PC-9 (cell line): ENCODE results near the gene RPS19BP1. TPM values are rescaled to one million over a fixed set of nuclear protein-coding genes. Genes with fewer than 3 reads are reported as not detected.

ENCODE experiments used
- BruUV-seq: library from RNA; stranded (reverse); fragments of 400-500 nt; replicated peaks from 2 replicates; lab custom pipeline; 2021; lab: Mats Ljungman, UMichigan
- CTCF ChIA-PET: fragments of 300-600 bp; sonication (Branson Sonifier 250); formaldehyde crosslinking; loops from one replicate; lab custom pipeline; 2022; ENCODE audit warnings: antibody characterized with exemption; lab: Charles Lee
- POLR2A ChIA-PET: fragments of 300-600 bp; sonication (Branson Sonifier 250); formaldehyde crosslinking; loops from one replicate; lab custom pipeline; 2022; ENCODE audit warnings: antibody characterized with exemption; ENCODE audit not compliant: unreplicated experiment; lab: Charles Lee
- DNase-seq, 2 experiments: peaks; one replicate each; pipeline versions ENCODE4 v3.0.0 to v3.0.0-alpha.2; 2015 to 2022; ENCODE audit warnings: mixed read lengths in 1 of 2
- H2AFZ ChIP-seq: fragments of 200-600 bp; sonication (generic); 2 replicates; pipeline ENCODE4 v1.8.1; 2017; ENCODE audit warnings: antibody characterized with exemption
- H3F3A ChIP-seq: fragments of 200-600 bp; sonication (generic); 2 replicates; pipeline ENCODE4 v1.8.1; 2017; ENCODE audit warnings: antibody characterized with exemption, mild to moderate bottlenecking, low read depth; ENCODE audit not compliant: insufficient read depth
- H3K27ac ChIP-seq: fragments of 200-600 bp; sonication (generic); 2 replicates; pipeline ENCODE4 v1.6.1; 2016; ENCODE audit warnings: mixed run types
- H3K27me3 ChIP-seq: fragments of 200-600 bp; sonication (generic); 2 replicates; pipeline ENCODE4 v1.6.1; 2016; ENCODE audit warnings: low read depth, mixed run types; ENCODE audit not compliant: insufficient read depth
- H3K36me3 ChIP-seq: fragments of 200-600 bp; sonication (generic); 2 replicates; pipeline ENCODE4 v1.6.1; 2016; ENCODE audit warnings: low read depth, mixed run types
- H3K4me1 ChIP-seq: fragments of 200-600 bp; sonication (generic); replicated peaks from 2 replicates; pipeline ENCODE4 v1.6.1; 2016; ENCODE audit warnings: mixed run types; ENCODE audit not compliant: insufficient read depth
- H3K4me2 ChIP-seq: fragments of 200-600 bp; sonication (generic); 2 replicates; pipeline ENCODE4 v1.6.1; 2017; ENCODE audit warnings: mixed run types
- H3K4me3 ChIP-seq: fragments of 200-600 bp; sonication (generic); 2 replicates; pipeline ENCODE4 v1.6.1; 2016; ENCODE audit warnings: mixed run types
- H3K79me2 ChIP-seq: fragments of 200-600 bp; sonication (generic); 2 replicates; pipeline ENCODE4 v1.6.1; 2017; ENCODE audit warnings: low read depth, mixed run types
- H3K9me2 ChIP-seq: fragments of 200-600 bp; sonication (generic); 2 replicates; pipeline ENCODE4 v1.8.1; 2017; ENCODE audit warnings: mild to moderate bottlenecking; ENCODE audit not compliant: insufficient read depth
- H3K9me3 ChIP-seq: fragments of 200-600 bp; sonication (generic); 2 replicates; pipeline ENCODE4 v1.8.1; 2016; ENCODE audit warnings: low read depth; ENCODE audit not compliant: insufficient read depth
- H4K20me1 ChIP-seq: fragments of 200-600 bp; sonication (generic); 2 replicates; pipeline ENCODE4 v1.8.1; 2017; ENCODE audit not compliant: insufficient read depth
- CTCF ChIP-seq: fragments of 200-600 bp; sonication (generic); conservative IDR thresholded peaks from 2 replicates; pipeline ENCODE4 v1.6.1; 2017; ENCODE audit warnings: mixed run types, antibody characterized with exemption, mild to moderate bottlenecking, moderate library complexity
- EZH2 ChIP-seq: fragments of 200-600 bp; sonication (generic); IDR thresholded peaks from 2 replicates; pipeline ENCODE4 v1.8.0; 2017; ENCODE audit warnings: antibody characterized with exemption, low read depth
- intact Hi-C: fragments of 100-400 bp; cut with micrococcal nuclease; formaldehyde crosslinking; loops from one replicate; pipeline ENCODE4 v1.10.0; 2022; ENCODE audit not compliant: unreplicated experiment
- total RNA-seq: library from RNA; stranded (reverse); gene quantifications from 2 replicates; pipeline ENCODE4 v1.2.3, GENCODE V29; 2021

The RPS19BP1 gene
- total RNA-seq, 1 experiment from 2014 or later = 60.7 TPM

- Histone ChIP-seq H3K4me2 (no peak overlapping the region), H3K27ac (peak overlapping the region; percentile 17; the same call in 1 of the 2 replicates), H3K79me2 (peaks cover 46% of the 10 kb centered on the region), H3K36me3 (peaks cover 40% of the 10 kb centered on the region), H2AFZ (no peak overlapping the region), H3K9me2 (no peaks in the 10 kb centered on the region), H3K27me3 (no peaks in the 10 kb centered on the region), H3K4me3 (no peak overlapping the region), H3K9me3 (no peaks in the 10 kb centered on the region), H4K20me1 (peaks cover 81% of the 10 kb centered on the region), H3F3A (peaks cover 85% of the 10 kb centered on the region), H3K4me1 (peaks cover 43% of the 10 kb centered on the region)
- peak in 1 of 2 experiments; percentile 33 for DNase-seq
- intact Hi-C loops = loop anchor here (5.0 to 10.0 kb wide), 5 partner anchors 280 to 773 kb away; partner anchors contain the start of genes CBX7 and PDGFB
- BruUV-seq = no TSS peak
- no peak for TF ChIP-seq EZH2
- TF ChIP-seq CTCF = no peak
- ChIA-PET CTCF (interaction anchor here (0.9 kb wide), 1 partner anchor 187 kb away, joined by 3 read pairs; no protein-coding TSS in a partner anchor), POLR2A (interaction anchor here (0.5 to 0.6 kb wide), 4 partner anchors 24 to 500 kb away, joined by 3 to 15 read pairs (median 3); partner anchors contain the start of gene TAB1)
These were observed 7.5 kb downstream of the RPS19BP1 start for GRCh38 chr22:39524753-39525657.

DNA sequence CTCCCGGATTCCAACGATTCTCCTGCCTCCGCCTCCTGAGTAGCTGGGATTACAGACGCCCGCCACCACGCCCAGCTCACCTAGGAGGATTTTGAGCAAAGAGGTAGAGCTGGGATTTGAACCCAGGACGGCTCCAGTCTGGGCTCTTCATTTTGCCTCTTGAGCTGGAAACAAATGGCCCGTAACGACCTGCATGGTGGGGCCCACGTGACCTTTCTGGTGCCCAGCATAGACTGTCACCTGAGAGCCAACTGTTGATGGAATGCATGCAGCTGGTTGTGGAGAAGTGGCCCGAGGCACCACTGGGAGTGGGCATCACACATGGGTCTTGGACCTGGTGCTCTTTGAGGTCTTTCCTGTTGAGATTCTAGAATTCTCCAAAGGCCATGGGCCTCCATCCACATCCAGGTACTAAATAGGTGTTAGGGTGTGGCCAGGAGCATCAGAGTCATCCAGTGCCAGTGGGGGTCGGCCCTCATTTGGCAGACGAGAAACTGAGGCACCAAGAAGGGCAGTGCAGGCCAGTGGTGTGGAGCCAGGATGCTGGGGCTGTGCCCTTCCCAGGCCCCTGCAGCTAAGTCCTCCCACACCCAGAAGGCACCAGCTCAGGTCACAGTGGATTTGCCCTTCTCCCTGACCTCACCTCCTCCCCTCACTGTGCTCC, 8.3 kb downstream of the RPS19BP1 start:
- no peak for DNase-seq
- peaks cover 44% of the 10 kb centered on the region for H3K79me2 ChIP-seq
- peaks cover 81% of the 10 kb centered on the region for H4K20me1 ChIP-seq
- no peaks in the 10 kb centered on the region for H3K9me2 ChIP-seq
- ChIA-PET CTCF (interaction anchor here (0.7 to 0.9 kb wide), 2 partner anchors 87 to 187 kb away, joined by 3 read pairs; no protein-coding TSS in a partner anchor), POLR2A (interaction anchor here (0.6 kb wide), 3 partner anchors 34 to 410 kb away, joined by 3 to 7 read pairs (median 3); no protein-coding TSS in a partner anchor)
- H3K4me2 ChIP-seq = no peak overlapping the region
- H2AFZ ChIP-seq = no peak overlapping the region
- no peaks in the 10 kb centered on the region for H3K9me3 ChIP-seq
- H3K4me1 ChIP-seq = peaks cover 38% of the 10 kb centered on the region
- intact Hi-C loops = loop anchor here (5.0 to 10.0 kb wide), 3 partner anchors 279 to 772 kb away; partner anchors contain the start of genes CBX7 and PDGFB
- TF ChIP-seq CTCF = no peak
- no peak for TF ChIP-seq EZH2
- H3K36me3 ChIP-seq = peaks cover 40% of the 10 kb centered on the region
- H3K27ac ChIP-seq = 0 out of 2 replicates have a peak overlapping the region, but pooled peaks have one; percentile 17
- peaks cover 84% of the 10 kb centered on the region for H3F3A ChIP-seq
- BruUV-seq = no TSS peak
- no peak overlapping the region for H3K4me3 ChIP-seq
- no peaks in the 10 kb centered on the region for H3K27me3 ChIP-seq
